Endometrial microvascular endothelial cells (primary cell): Measurements from ENCODE around the gene ERG. TPM values are rescaled to one million over a fixed set of nuclear protein-coding genes. Genes with fewer than 3 reads are reported as not detected.

Source experiments
- in situ Hi-C: cut with HindIII; loops from 2 replicates; pipeline ENCODE4 v1.10.0; 2017; ENCODE audit warnings: low sequenced_read_pairs, low pct_unique_long_range_greater_than_20kb; ENCODE audit errors: inconsistent ontology term
- total RNA-seq: library from RNA; depleted of rRNA; stranded (reverse); fragments of >200 nt; gene quantifications from one replicate; pipeline ENCODE4 v1.2.3, GENCODE V29; 2015; ENCODE audit errors: inconsistent ontology term

ERG gene
- total RNA-seq, 1 donor from 2014 or later, result 62.1 TPM

DNA sequence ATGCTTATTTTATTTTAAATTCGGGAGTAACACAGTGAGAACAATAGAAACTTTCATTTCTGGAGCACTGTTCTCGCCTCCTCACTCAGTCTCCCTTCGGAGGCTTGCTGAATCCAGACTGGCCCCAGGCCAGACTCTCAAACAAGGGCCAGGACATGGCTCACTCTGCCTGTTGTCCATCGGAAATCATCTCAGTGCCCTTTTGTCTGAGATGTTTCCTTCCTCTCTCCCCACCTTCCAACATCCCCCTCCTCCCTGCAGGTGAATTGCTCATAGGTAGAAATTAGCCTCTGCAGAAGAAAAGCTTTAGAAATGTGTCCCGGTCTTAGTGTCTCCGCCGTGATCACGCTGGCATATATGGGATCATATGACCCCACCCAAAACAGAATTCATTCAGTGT lies 55.2 kb downstream of the ERG start:
- in situ Hi-C loops, result no loop called here

- in situ Hi-C loops, result no loop called here
Observed at GRCh38 chr21:38441153-38441552, 57.1 kb downstream of the ERG start.

- in situ Hi-C loops, result no loop called here
Observed at GRCh38 chr21:38440746-38441145, 57.5 kb downstream of the ERG start.

- in situ Hi-C loops, result no loop called here
Observed at GRCh38 chr21:38439957-38440356, 58.3 kb downstream of the ERG start.

GRCh38 chr21:38439426-38439825 lies 58.9 kb downstream of the ERG start:
- in situ Hi-C loops, result no loop called here

- in situ Hi-C loops, result no loop called here
Observed at GRCh38 chr21:38438462-38438893, 59.8 kb downstream of the ERG start.

DNA sequence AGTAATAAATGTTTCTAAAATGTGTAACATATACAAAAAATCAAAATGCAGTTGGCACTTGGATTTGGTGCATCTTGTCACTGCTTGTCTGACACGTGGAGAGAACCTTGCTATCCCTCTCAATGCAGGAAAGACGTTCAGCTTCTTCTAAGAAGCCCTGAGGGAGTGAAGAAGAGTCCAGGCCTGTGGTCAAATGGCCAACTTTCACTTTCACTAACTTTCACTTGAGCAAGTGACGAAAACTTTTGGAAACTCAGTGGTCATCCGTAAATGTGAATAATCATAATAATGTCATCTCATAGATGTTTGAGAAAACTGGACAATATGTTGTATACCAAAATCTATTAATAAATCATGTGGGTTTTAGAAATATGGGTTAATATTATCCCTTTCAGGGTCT lies 61.9 kb downstream of the ERG start:
- in situ Hi-C loops, result no loop called here

DNA sequence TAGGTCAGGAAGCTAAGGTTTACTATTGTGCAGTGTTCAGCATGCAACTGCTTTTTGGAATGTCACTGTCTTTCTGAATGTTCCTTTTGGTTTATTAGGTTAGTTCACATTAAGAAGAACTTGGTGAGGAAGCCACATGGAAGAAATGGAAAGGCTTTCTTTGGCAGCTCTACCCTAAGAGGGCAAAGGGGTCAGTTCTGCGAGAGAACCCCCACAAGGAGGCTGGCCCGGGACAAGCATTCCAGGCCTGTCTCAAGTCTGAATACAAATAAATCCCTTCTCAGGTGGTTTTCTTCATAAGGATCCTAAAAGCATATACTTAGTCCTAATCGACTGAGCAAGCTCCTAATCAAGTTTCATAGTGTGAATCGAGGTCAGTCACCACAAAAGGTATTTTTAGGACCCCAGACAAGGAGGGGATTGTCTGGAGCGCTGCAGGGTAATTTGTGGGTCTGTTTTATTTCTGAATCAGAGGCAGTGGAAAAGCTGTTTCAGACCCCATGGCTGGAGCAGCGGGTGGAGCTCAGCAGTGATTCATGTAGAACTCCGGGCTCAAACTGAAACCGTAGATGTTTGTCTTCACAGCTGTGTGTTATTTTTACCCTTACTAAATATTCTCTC lies 63.3 kb downstream of the ERG start:
- in situ Hi-C loops, result no loop called here

GRCh38 chr21:38433471-38433870 lies 64.8 kb downstream of the ERG start:
- in situ Hi-C loops, result no loop called here

GRCh38 chr21:38430401-38430984 lies 67.8 kb downstream of the ERG start:
- in situ Hi-C loops, result no loop called here

- in situ Hi-C loops, result no loop called here
Observed at GRCh38 chr21:38429011-38429410, 69.3 kb downstream of the ERG start.

DNA sequence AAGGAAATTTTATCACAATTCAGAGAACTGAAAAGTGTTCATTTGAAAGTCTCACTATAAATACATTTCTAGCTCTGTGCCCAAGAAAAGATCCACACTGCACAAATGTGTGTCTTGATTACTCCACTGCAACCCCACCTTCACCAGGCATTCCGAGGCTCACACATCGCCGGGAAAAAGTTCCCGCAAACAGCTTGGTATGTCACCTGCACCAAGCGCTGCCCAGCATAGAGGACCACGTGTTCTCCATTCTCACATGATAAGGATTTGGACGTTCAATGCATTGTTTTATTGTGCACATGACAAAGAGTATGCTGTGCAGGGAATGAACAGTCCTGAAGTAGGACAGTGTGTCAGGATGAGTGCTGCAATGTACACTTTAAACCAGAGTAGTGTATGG lies 70.1 kb downstream of the ERG start:
- in situ Hi-C loops, result no loop called here

GRCh38 chr21:38424305-38425019 lies 73.8 kb downstream of the ERG start:
- in situ Hi-C loops, result no loop called here

DNA sequence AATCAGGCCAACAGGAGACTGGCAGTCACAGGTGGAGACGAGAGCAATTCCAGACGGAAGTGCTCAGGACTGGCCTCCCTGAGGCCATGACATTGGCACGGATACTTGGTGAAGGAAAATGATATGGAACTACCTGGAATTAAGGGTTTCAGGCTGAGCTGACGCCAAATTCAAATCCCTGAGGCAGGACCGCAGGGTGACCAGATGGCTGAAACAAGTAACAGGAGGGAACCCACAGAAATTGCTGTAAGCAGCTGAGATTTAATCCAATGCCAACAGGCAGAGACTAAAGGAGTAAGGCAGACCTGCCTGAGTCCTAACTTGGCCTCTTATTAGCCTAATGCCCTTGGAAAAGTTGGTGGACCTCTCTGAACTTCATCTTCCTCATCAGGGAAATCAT lies 76.2 kb downstream of the ERG start:
- in situ Hi-C loops, result no loop called here

GRCh38 chr21:38420140-38420539 lies 78.1 kb downstream of the ERG start:
- in situ Hi-C loops, result no loop called here

GRCh38 chr21:38417726-38418125 lies 80.6 kb downstream of the ERG start:
- in situ Hi-C loops, result no loop called here

GRCh38 chr21:38416791-38417190 lies 81.5 kb downstream of the ERG start:
- in situ Hi-C loops, result no loop called here

DNA sequence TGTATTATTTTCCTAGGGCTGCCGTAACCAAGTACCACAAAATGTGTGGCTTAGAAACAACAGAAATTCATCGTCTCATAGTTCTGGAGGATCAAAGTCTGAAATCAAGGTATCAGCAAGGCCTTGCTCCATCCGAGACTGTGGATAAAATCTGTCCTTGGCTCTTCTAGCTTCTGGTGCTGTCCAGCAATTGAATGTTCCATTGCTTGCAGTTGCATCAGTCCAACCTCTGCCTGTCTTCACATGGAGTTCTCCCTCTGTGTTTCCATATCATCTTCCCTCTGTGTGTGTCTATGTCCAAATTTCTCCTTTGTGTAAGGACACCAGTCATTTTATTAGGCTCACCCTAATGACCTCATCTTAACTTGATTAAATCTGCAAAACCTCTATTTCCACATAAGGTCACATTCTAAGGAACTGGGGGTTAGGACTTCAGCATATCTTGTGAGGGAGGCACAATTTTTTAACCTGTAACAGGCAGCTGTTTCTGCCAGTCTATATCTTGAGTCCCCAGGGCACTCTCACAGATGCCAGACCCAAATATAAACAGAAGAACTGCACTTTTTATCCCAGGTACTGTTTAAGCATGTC lies 84.2 kb downstream of the ERG start:
- in situ Hi-C loops, result no loop called here

DNA sequence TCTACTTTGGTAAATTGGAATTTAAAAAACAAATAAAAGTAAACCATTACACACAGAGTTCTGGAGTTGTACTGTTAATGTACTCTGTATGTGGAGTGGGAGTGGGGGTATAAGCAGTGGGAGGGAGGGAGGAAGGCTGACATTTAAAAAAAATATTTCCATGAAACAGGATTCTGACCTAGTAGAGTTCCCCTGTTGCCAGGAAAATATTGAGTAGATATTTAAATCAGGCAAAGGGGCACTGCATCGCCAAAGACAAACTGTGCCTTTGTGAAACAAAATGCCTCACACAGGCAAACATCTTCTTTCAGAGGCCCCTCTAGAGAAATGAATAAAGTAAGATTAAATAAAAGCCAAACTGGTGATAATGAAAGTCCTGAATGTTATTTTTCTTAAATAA lies 87.8 kb downstream of the ERG start:
- in situ Hi-C loops, result no loop called here

DNA sequence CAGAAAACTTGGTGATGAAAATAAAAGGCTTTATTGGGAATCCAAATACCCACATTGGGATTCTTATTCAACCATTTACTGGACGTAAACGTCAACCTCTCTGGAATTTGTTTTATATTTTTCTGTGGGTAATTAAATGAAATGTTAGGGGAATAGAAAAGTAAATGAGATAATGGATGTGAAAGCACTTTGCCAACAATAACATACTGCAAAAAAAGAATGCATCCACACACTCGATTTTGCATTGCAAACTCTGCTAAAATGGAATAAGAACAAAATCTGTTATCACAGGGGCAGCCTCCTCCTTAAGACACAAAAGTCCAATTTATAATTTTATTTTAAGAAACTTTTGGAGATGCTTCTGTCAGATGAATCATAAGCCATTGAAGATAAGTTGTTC lies 88.4 kb downstream of the ERG start:
- in situ Hi-C loops, result no loop called here
